GM23338 (cell line): ENCODE measurements around the gene SLC51A. TPM values are rescaled to one million over a fixed set of nuclear protein-coding genes. Genes with fewer than 3 reads are reported as not detected.

Experiments
- ATAC-seq: fragments of 200-7000 bp; cut with Tn5 transposase; 3 replicates; pipeline ENCODE4 v1.9.1; 2020
- DNase-seq: peaks from one replicate; pipeline ENCODE4 v3.0.0-alpha.2; 2015; ENCODE audit warnings: low spot score
- H2AFZ ChIP-seq: fragments of 200-600 bp; sonication (generic); 2 replicates; pipeline ENCODE4 v1.8.0; 2016; ENCODE audit warnings: antibody characterized with exemption, mild to moderate bottlenecking, moderate library complexity
- H3F3A ChIP-seq: fragments of 200-600 bp; sonication (generic); replicated peaks from 2 replicates; pipeline ENCODE4 v1.8.0; 2017; ENCODE audit warnings: antibody characterized with exemption, mixed run types, low read depth
- H3K27ac ChIP-seq: fragments of 200-600 bp; sonication (generic); 2 replicates; pipeline ENCODE4 v1.6.1; 2016; ENCODE audit warnings: low read depth
- H3K27me3 ChIP-seq: fragments of 200-600 bp; sonication (generic); 2 replicates; pipeline ENCODE4 v1.8.0; 2016; ENCODE audit warnings: mild to moderate bottlenecking, mixed run types, moderate library complexity; ENCODE audit not compliant: insufficient read depth
- H3K36me3 ChIP-seq: fragments of 200-600 bp; sonication (generic); 2 replicates; pipeline ENCODE4 v1.8.0; 2016; ENCODE audit warnings: mild to moderate bottlenecking; ENCODE audit not compliant: insufficient read depth
- H3K4me1 ChIP-seq: fragments of 200-600 bp; sonication (generic); 2 replicates; pipeline ENCODE4 v1.8.0; 2016; ENCODE audit warnings: mild to moderate bottlenecking, moderate library complexity; ENCODE audit not compliant: insufficient read depth
- H3K4me2 ChIP-seq: fragments of 200-600 bp; sonication (generic); 2 replicates; pipeline ENCODE4 v1.7.1; 2017; ENCODE audit warnings: mixed run types
- H3K4me3 ChIP-seq: fragments of 200-600 bp; sonication (generic); 2 replicates; pipeline ENCODE4 v1.6.1; 2016; ENCODE audit warnings: mixed run types
- H3K79me2 ChIP-seq: fragments of 200-600 bp; sonication (generic); replicated peaks from 2 replicates; pipeline ENCODE4 v1.8.0; 2017; ENCODE audit warnings: mild to moderate bottlenecking; ENCODE audit not compliant: insufficient read depth
- H3K9me2 ChIP-seq: fragments of 200-600 bp; sonication (generic); 2 replicates; pipeline ENCODE4 v1.8.0; 2017; ENCODE audit not compliant: insufficient read depth
- H4K20me1 ChIP-seq: fragments of 200-600 bp; sonication (generic); replicated peaks from 2 replicates; pipeline ENCODE4 v1.8.0; 2017; ENCODE audit warnings: mild to moderate bottlenecking; ENCODE audit not compliant: insufficient read depth
- H3K27ac Mint-ChIP-seq: 2 replicates; pipeline ENCODE4 v1.8.0; 2020; ENCODE audit warnings: inconsistent platforms, mild to moderate bottlenecking, moderate library complexity, mixed read lengths
- H3K27me3 Mint-ChIP-seq: 3 replicates; pipeline ENCODE4 v1.8.0; 2022; ENCODE audit warnings: low read depth, mild to moderate bottlenecking, moderate library complexity, mixed read lengths, inconsistent platforms; ENCODE audit not compliant: insufficient read depth, poor library complexity
- H3K36me3 Mint-ChIP-seq: 3 replicates; pipeline ENCODE4 v1.8.0; 2021; ENCODE audit warnings: low read depth, mild to moderate bottlenecking, inconsistent platforms, moderate library complexity, mixed read lengths
- H3K4me1 Mint-ChIP-seq: 3 replicates; pipeline ENCODE4 v1.8.0; 2020; ENCODE audit warnings: mild to moderate bottlenecking, inconsistent platforms, mixed read lengths
- H3K4me3 Mint-ChIP-seq: 3 replicates; pipeline ENCODE4 v1.8.0; 2021; ENCODE audit warnings: moderate library complexity, mild to moderate bottlenecking, inconsistent platforms, mixed read lengths
- H3K9me3 Mint-ChIP-seq: 3 replicates; pipeline ENCODE4 v1.8.0; 2020; ENCODE audit warnings: moderate library complexity, mild to moderate bottlenecking, inconsistent platforms, mixed read lengths
- CTCF ChIP-seq, 2 experiments: fragments of 200-600 bp in 1 of 2; sonication (generic) in 1 of 2; conservative IDR thresholded peaks; 2 replicates each; pipeline versions ENCODE4 v1.5.1 to v1.6.1; 2016 to 2017; ENCODE audit warnings: antibody characterized with exemption in 2 of 2, low read depth in 2 of 2, mild to moderate bottlenecking in 2 of 2, moderate library complexity in 1 of 2
- EZH2 ChIP-seq: fragments of 200-600 bp; sonication (generic); IDR thresholded peaks from one replicate; pipeline ENCODE4 v1.8.0; 2017; ENCODE audit warnings: antibody characterized with exemption, mild to moderate bottlenecking, low read depth; ENCODE audit not compliant: unreplicated experiment
- EZH2phosphoT487 ChIP-seq: fragments of 200-600 bp; sonication (generic); IDR thresholded peaks from one replicate; pipeline ENCODE4 v1.8.1; 2018; ENCODE audit warnings: antibody characterized with exemption; ENCODE audit not compliant: unreplicated experiment
- JUNB ChIP-seq: IDR thresholded peaks from one replicate; pipeline ENCODE4 v1.6.1; 2016; ENCODE audit warnings: antibody characterized with exemption; ENCODE audit not compliant: unreplicated experiment
- NANOG ChIP-seq: IDR thresholded peaks from 2 replicates; pipeline ENCODE4 v1.6.1; 2016; ENCODE audit warnings: antibody characterized with exemption, borderline replicate concordance
- POLR2AphosphoS5 ChIP-seq: IDR thresholded peaks from 2 replicates; pipeline ENCODE4 v1.6.1; 2016; ENCODE audit warnings: antibody characterized with exemption, low read depth
- STAT1 ChIP-seq: IDR thresholded peaks from one replicate; pipeline ENCODE4 v1.6.1; 2016; ENCODE audit warnings: antibody characterized with exemption; ENCODE audit not compliant: unreplicated experiment
- ZNF114 ChIP-seq: fragments of 250-450 bp; sonication (Bioruptor Pico); IDR thresholded peaks from 2 replicates; pipeline ENCODE4 v1.5.0; 2020; ENCODE audit warnings: mild to moderate bottlenecking, moderate library complexity
- ZNF331 ChIP-seq: fragments of 250-450 bp; sonication (Bioruptor Pico); IDR thresholded peaks from 2 replicates; pipeline ENCODE4 v1.5.0; 2020; ENCODE audit warnings: low read depth, mild to moderate bottlenecking, moderate library complexity
- polyA plus RNA-seq: library from polyadenylated mRNA; unstranded; fragments of >200 nt; fragmentation: Nextera tagmentation; extraction: Ambion mirVana; gene quantifications from 2 replicates; pipeline ENCODE4 v1.2.1, GENCODE V29; 2016
- total RNA-seq: library from RNA; depleted of rRNA; stranded (reverse); fragments of >200 nt; shearing (Covaris generic); gene quantifications from 2 replicates; pipeline ENCODE4 v1.2.3, GENCODE V29; 2014
- TF ChIP-seq, protein P1 (sequence below): IDR thresholded peaks from 2 replicates; pipeline ENCODE4 v1.6.1; 2016; ENCODE audit warnings: antibody characterized with exemption
- TF ChIP-seq, protein P2 (sequence below): IDR thresholded peaks from one replicate; pipeline ENCODE4 v1.6.1; 2018; ENCODE audit warnings: antibody characterized with exemption; ENCODE audit not compliant: unreplicated experiment

Gene SLC51A
- total and polyA plus RNA-seq, 2 experiments from 2014 or later = 4.0 to 6.7 TPM

DNA sequence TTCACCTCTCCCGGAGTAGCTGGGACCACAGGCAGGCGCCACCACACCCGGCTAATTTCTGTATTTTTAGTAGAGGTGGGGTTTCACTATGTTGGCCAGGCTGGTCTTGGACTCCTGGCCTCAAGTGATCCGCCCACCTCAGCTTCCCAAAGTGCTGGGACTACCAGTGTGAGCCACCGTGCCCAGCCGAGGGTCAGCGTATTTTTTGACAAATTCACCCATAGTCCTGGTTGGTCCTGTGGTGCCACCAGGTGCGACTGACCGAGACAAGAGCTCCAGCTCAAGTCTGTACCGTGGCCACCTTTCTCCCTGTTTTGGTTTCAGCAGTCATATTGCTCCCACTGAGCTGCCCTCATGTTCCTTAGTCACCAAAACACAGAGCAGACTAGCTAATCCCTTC, 8.8 kb downstream of the SLC51A start:
- peaks cover 6% of the 10 kb centered on the region for H3K27me3 Mint-ChIP-seq
- Histone ChIP-seq H3K4me1 (no peaks in the 10 kb centered on the region), H2AFZ (no peak overlapping the region), H3K27me3 (no peaks in the 10 kb centered on the region), H3K4me3 (no peak overlapping the region), H3K4me2 (no peak overlapping the region), H3F3A (peaks cover 6% of the 10 kb centered on the region; the same call in 1 of the 2 replicates), H4K20me1 (no peaks in the 10 kb centered on the region), H3K27ac (no peak overlapping the region), H3K79me2 (no peaks in the 10 kb centered on the region), H3K36me3 (no peaks in the 10 kb centered on the region; the same call in 1 of the 2 replicates), H3K9me2 (no peaks in the 10 kb centered on the region)
- no peak for ATAC-seq
- H3K36me3 Mint-ChIP-seq = peaks cover 11% of the 10 kb centered on the region; the same call in 1 of the 3 replicates
- TF ChIP-seq ZNF114 (CRISPR knock-in tag) (no peak), CTCF (conservative IDR thresholded peaks at IDR 0.05; ENCODE audit: low read depth in 2 of 2) (no peak), STAT1 (no peak), EZH2 (no peak), JUNB (no peak), EZH2phosphoT487 (no peak)
- TF ChIP-seq, protein P1, sequence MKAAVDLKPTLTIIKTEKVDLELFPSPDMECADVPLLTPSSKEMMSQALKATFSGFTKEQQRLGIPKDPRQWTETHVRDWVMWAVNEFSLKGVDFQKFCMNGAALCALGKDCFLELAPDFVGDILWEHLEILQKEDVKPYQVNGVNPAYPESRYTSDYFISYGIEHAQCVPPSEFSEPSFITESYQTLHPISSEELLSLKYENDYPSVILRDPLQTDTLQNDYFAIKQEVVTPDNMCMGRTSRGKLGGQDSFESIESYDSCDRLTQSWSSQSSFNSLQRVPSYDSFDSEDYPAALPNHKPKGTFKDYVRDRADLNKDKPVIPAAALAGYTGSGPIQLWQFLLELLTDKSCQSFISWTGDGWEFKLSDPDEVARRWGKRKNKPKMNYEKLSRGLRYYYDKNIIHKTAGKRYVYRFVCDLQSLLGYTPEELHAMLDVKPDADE = no peak
- H3K4me1 Mint-ChIP-seq = peaks cover 10% of the 10 kb centered on the region; the same call in 2 of the 3 replicates
- DNase-seq = no peak
- H3K4me3 Mint-ChIP-seq = no peak overlapping the region
- no peak overlapping the region for H3K27ac Mint-ChIP-seq
- peaks cover 4% of the 10 kb centered on the region; the same call in 2 of the 3 replicates for H3K9me3 Mint-ChIP-seq

GRCh38 chr3:196225763-196226364, 9.5 kb downstream of the SLC51A start:
- Mint-ChIP-seq H3K4me3 (no peak overlapping the region), H3K4me1 (peaks cover 10% of the 10 kb centered on the region; the same call in 2 of the 3 replicates), H3K36me3 (peaks cover 11% of the 10 kb centered on the region; the same call in 1 of the 3 replicates), H3K27me3 (peaks cover 6% of the 10 kb centered on the region), H3K27ac (no peak overlapping the region), H3K9me3 (peaks cover 4% of the 10 kb centered on the region; the same call in 2 of the 3 replicates)
- H3K4me3 ChIP-seq = no peak overlapping the region
- H3K36me3 ChIP-seq = no peaks in the 10 kb centered on the region; the same call in 1 of the 2 replicates
- H3K4me1 ChIP-seq = no peaks in the 10 kb centered on the region
- H3K27ac ChIP-seq = no peak overlapping the region
- DNase-seq = no peak
- H3F3A ChIP-seq = peaks cover 6% of the 10 kb centered on the region; the same call in 1 of the 2 replicates
- H4K20me1 ChIP-seq = no peaks in the 10 kb centered on the region
- no peak for ATAC-seq
- no peak overlapping the region for H3K4me2 ChIP-seq
- no peaks in the 10 kb centered on the region for H3K79me2 ChIP-seq
- no peak overlapping the region for H2AFZ ChIP-seq
- H3K27me3 ChIP-seq = no peaks in the 10 kb centered on the region
- no peaks in the 10 kb centered on the region for H3K9me2 ChIP-seq
- TF ChIP-seq NANOG (no peak), ZNF114 (CRISPR knock-in tag) (no peak), CTCF (conservative IDR thresholded peaks at IDR 0.05; ENCODE audit: low read depth in 2 of 2) (no peak), EZH2phosphoT487 (no peak), ZNF331 (CRISPR knock-in tag) (no peak), JUNB (no peak), POLR2AphosphoS5 (no peak), EZH2 (no peak)
- TF ChIP-seq, protein P1 = no peak
- TF ChIP-seq, protein P2, sequence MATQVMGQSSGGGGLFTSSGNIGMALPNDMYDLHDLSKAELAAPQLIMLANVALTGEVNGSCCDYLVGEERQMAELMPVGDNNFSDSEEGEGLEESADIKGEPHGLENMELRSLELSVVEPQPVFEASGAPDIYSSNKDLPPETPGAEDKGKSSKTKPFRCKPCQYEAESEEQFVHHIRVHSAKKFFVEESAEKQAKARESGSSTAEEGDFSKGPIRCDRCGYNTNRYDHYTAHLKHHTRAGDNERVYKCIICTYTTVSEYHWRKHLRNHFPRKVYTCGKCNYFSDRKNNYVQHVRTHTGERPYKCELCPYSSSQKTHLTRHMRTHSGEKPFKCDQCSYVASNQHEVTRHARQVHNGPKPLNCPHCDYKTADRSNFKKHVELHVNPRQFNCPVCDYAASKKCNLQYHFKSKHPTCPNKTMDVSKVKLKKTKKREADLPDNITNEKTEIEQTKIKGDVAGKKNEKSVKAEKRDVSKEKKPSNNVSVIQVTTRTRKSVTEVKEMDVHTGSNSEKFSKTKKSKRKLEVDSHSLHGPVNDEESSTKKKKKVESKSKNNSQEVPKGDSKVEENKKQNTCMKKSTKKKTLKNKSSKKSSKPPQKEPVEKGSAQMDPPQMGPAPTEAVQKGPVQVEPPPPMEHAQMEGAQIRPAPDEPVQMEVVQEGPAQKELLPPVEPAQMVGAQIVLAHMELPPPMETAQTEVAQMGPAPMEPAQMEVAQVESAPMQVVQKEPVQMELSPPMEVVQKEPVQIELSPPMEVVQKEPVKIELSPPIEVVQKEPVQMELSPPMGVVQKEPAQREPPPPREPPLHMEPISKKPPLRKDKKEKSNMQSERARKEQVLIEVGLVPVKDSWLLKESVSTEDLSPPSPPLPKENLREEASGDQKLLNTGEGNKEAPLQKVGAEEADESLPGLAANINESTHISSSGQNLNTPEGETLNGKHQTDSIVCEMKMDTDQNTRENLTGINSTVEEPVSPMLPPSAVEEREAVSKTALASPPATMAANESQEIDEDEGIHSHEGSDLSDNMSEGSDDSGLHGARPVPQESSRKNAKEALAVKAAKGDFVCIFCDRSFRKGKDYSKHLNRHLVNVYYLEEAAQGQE = no peak
